ENCODE measurements around the gene CFAP97. TPM values are rescaled to one million over a fixed set of nuclear protein-coding genes. Genes with fewer than 3 reads are reported as not detected.
"Not testable (repeated sequence)": the region's sequence is repeated elsewhere in the genome, so short reads cannot be mapped to it uniquely, and the experiment has no call there.

Gene CFAP97
- total RNA-seq, 1 experiment from 2014 or later, result 27.7 TPM

- DNase-seq (ENCODE audit: low spot score), result peak; percentile 55
These were observed 60.7 kb downstream of the CFAP97 start, which contains the start of gene SLC25A4 for GRCh38 chr4:185142912-185143600. SLC25A4 (plus strand) TSS chr4:185143266; CDS start chr4:185143373, 107 bp downstream.

- DNase-seq (ENCODE audit: low spot score), result no peak
These were observed 61.3 kb downstream of the CFAP97 start for GRCh38 chr4:185142564-185142911.

- DNase-seq (ENCODE audit: low spot score), result no peak
These were observed 62.0 kb downstream of the CFAP97 start for GRCh38 chr4:185141777-185142176.

- no peak for DNase-seq (ENCODE audit: low spot score)
These were observed 64.1 kb downstream of the CFAP97 start for GRCh38 chr4:185139736-185140135.

GRCh38 chr4:185138161-185138560, 65.6 kb downstream of the CFAP97 start:
- no peak for DNase-seq (ENCODE audit: low spot score)

GRCh38 chr4:185137233-185137925, 66.4 kb downstream of the CFAP97 start:
- DNase-seq (ENCODE audit: low spot score), result no peak

GRCh38 chr4:185134307-185134869, 69.4 kb downstream of the CFAP97 start:
- peak; percentile 43 for DNase-seq (ENCODE audit: low spot score)

- no peak for DNase-seq (ENCODE audit: low spot score)
These were observed 75.3 kb downstream of the CFAP97 start for GRCh38 chr4:185128272-185129119.

GRCh38 chr4:185127021-185127925, 76.5 kb downstream of the CFAP97 start:
- DNase-seq (ENCODE audit: low spot score), result no peak

- DNase-seq (ENCODE audit: low spot score), result no peak
These were observed 79.8 kb downstream of the CFAP97 start for GRCh38 chr4:185124006-185124405.

GRCh38 chr4:185122681-185123345, 81.0 kb downstream of the CFAP97 start:
- DNase-seq (ENCODE audit: low spot score), result peak; percentile 21

GRCh38 chr4:185120631-185120946, 83.2 kb downstream of the CFAP97 start:
- DNase-seq (ENCODE audit: low spot score), result no peak

- no peak for DNase-seq (ENCODE audit: low spot score)
These were observed 83.7 kb downstream of the CFAP97 start for GRCh38 chr4:185119927-185120630.

GRCh38 chr4:185119467-185119866, 84.3 kb downstream of the CFAP97 start:
- not testable (repeated sequence) for DNase-seq (ENCODE audit: low spot score)

GRCh38 chr4:185118876-185119275, 84.9 kb downstream of the CFAP97 start:
- no peak for DNase-seq (ENCODE audit: low spot score)

- DNase-seq (ENCODE audit: low spot score), result no peak
These were observed 86.4 kb downstream of the CFAP97 start for GRCh38 chr4:185117300-185117934.

- DNase-seq (ENCODE audit: low spot score), result peak; percentile 88
These were observed 88.0 kb downstream of the CFAP97 start for GRCh38 chr4:185115827-185116232.

- no peak for DNase-seq (ENCODE audit: low spot score)
These were observed 90.5 kb downstream of the CFAP97 start for GRCh38 chr4:185113340-185113739.

- DNase-seq (ENCODE audit: low spot score), result peak; percentile 93
These were observed 91.7 kb downstream of the CFAP97 start for GRCh38 chr4:185112104-185112503.

Data from H4 (cell line).